IMR-90 (cell line): ENCODE data around the gene SLC38A5. TPM values are rescaled to one million over a fixed set of nuclear protein-coding genes. Genes with fewer than 3 reads are reported as not detected.

ENCODE experiments used
- ATAC-seq: fragments of 200-7000 bp; cut with Tn5 transposase; 2 replicates; pipeline ENCODE4 v1.9.1; 2020; ENCODE audit warnings: low read depth, mild to moderate bottlenecking, moderate library complexity
- BruUV-seq: library from RNA; stranded (reverse); fragments of 400-500 nt; replicated peaks from 2 replicates; lab custom pipeline; 2021; lab: Mats Ljungman, UMichigan
- CTCF ChIA-PET: fragments of 300-600 bp; formaldehyde crosslinking; extraction: SDS; loops from one replicate; lab custom pipeline; 2021; ENCODE audit warnings: antibody characterized with exemption; lab: Yijun Ruan, JAX
- POLR2A ChIA-PET: fragments of 300-600 bp; sonication (Branson Sonifier 250); formaldehyde crosslinking; loops from one replicate; lab custom pipeline; 2022; ENCODE audit warnings: antibody characterized with exemption; ENCODE audit not compliant: unreplicated experiment; lab: Charles Lee
- DNase-seq: peaks from one replicate; pipeline ENCODE4 v3.0.0; 2013
- H2AFZ ChIP-seq: replicated peaks from 2 replicates; pipeline ENCODE3; 2013; ENCODE audit warnings: low read length, mild to moderate bottlenecking; ENCODE audit not compliant: poor library complexity
- H2AK5ac ChIP-seq: 2 replicates; pipeline ENCODE4 v1.6.1; 2013; ENCODE audit warnings: low read depth, low read length, inconsistent platforms
- H2AK9ac ChIP-seq: replicated peaks from 2 replicates; pipeline ENCODE3; 2013; ENCODE audit warnings: mild to moderate bottlenecking, low read depth, low read length, moderate library complexity; ENCODE audit not compliant: poor library complexity
- H2BK120ac ChIP-seq: 2 replicates; pipeline ENCODE4 v1.6.1; 2013; ENCODE audit warnings: low read depth, low read length, inconsistent platforms
- H2BK15ac ChIP-seq: 3 replicates; pipeline ENCODE4 v1.6.1; 2013; ENCODE audit warnings: low read depth, low read length, inconsistent platforms
- H2BK20ac ChIP-seq: 2 replicates; pipeline ENCODE4 v1.6.1; 2013; ENCODE audit warnings: low read depth, mild to moderate bottlenecking, inconsistent platforms, low read length, moderate library complexity
- H2BK5ac ChIP-seq: 2 replicates; pipeline ENCODE4 v1.6.1; 2013; ENCODE audit warnings: mild to moderate bottlenecking, low read depth, low read length, inconsistent platforms; ENCODE audit not compliant: poor library complexity, severe bottlenecking
- H3K14ac ChIP-seq: replicated peaks from 2 replicates; pipeline ENCODE4 v1.6.1; 2013; ENCODE audit warnings: low read depth, low read length, inconsistent platforms
- H3K18ac ChIP-seq: 2 replicates; pipeline ENCODE4 v1.6.1; 2013; ENCODE audit warnings: low read depth, low read length, control low read depth
- H3K23ac ChIP-seq: 2 replicates; pipeline ENCODE4 v1.6.1; 2013; ENCODE audit warnings: low read depth, low read length, inconsistent platforms
- H3K27ac ChIP-seq: 2 replicates; pipeline ENCODE4 v1.5.1; 2013; ENCODE audit warnings: mild to moderate bottlenecking, control low read depth, low read length; ENCODE audit not compliant: insufficient read depth
- H3K27me3 ChIP-seq: 2 replicates; pipeline ENCODE4 v1.6.1; 2013; ENCODE audit warnings: low read length; ENCODE audit not compliant: control insufficient read depth, insufficient read depth
- H3K36me3 ChIP-seq: 2 replicates; pipeline ENCODE4 v1.6.1; 2013; ENCODE audit warnings: low read length, mixed read lengths; ENCODE audit not compliant: control insufficient read depth, insufficient read depth
- H3K4ac ChIP-seq: 2 replicates; pipeline ENCODE4 v1.6.1; 2013; ENCODE audit warnings: low read depth, low read length, inconsistent platforms
- H3K4me1 ChIP-seq: 2 replicates; pipeline ENCODE4 v1.6.1; 2013; ENCODE audit warnings: low read length, mixed read lengths; ENCODE audit not compliant: control insufficient read depth, insufficient read depth
- H3K4me2 ChIP-seq: 2 replicates; pipeline ENCODE4 v1.6.1; 2013; ENCODE audit warnings: low read depth, mild to moderate bottlenecking, control low read depth, low read length, moderate library complexity
- H3K4me3 ChIP-seq: 2 replicates; pipeline ENCODE4 v1.5.1; 2013; ENCODE audit warnings: low read depth, mild to moderate bottlenecking, control low read depth, low read length, moderate library complexity; ENCODE audit not compliant: insufficient read depth
- H3K56ac ChIP-seq: 2 replicates; pipeline ENCODE4 v1.6.1; 2013; ENCODE audit warnings: low read length, inconsistent platforms; ENCODE audit not compliant: insufficient read depth; ENCODE audit errors: extremely low read depth
- H3K79me1 ChIP-seq, 2 experiments: 2 replicates each; pipeline ENCODE4 v1.6.1; 2013; ENCODE audit warnings: low read length in 2 of 2, inconsistent platforms in 1 of 2, low read depth in 1 of 2
- H3K9ac ChIP-seq: 2 replicates; pipeline ENCODE4 v1.6.1; 2013; ENCODE audit warnings: low read depth, low read length, control low read depth
- H3K9me1 ChIP-seq: 2 replicates; pipeline ENCODE4 v1.6.1; 2013; ENCODE audit warnings: low read length, inconsistent platforms; ENCODE audit not compliant: insufficient read depth
- H3K9me3 ChIP-seq: 2 replicates; pipeline ENCODE4 v1.6.1; 2013; ENCODE audit warnings: low read length; ENCODE audit not compliant: control insufficient read depth, insufficient read depth
- H4K20me1 ChIP-seq: 2 replicates; pipeline ENCODE4 v1.6.1; 2013; ENCODE audit warnings: low read length, inconsistent platforms; ENCODE audit not compliant: insufficient read depth
- H4K5ac ChIP-seq: 2 replicates; pipeline ENCODE4 v1.6.1; 2013; ENCODE audit warnings: mild to moderate bottlenecking, low read depth, low read length, control low read depth
- H4K8ac ChIP-seq, 2 experiments: 2 replicates each; pipeline ENCODE4 v1.6.1; 2013; ENCODE audit warnings: low read depth in 2 of 2, low read length in 2 of 2, control low read depth in 1 of 2, inconsistent platforms in 1 of 2
- H4K91ac ChIP-seq: 2 replicates; pipeline ENCODE4 v1.6.1; 2013; ENCODE audit warnings: low read depth, low read length, inconsistent platforms; ENCODE audit not compliant: insufficient read depth
- CEBPB ChIP-seq: IDR thresholded peaks from 2 replicates; pipeline ENCODE4 v1.6.1; 2012; ENCODE audit warnings: low read depth, low read length, improper control_type of control experiment
- CHD1 ChIP-seq: IDR thresholded peaks from 2 replicates; pipeline ENCODE4 v1.6.1; 2012; ENCODE audit warnings: low read depth, low read length, improper control_type of control experiment
- CTCF ChIP-seq: conservative IDR thresholded peaks from 2 replicates; pipeline ENCODE4 v1.5.1; 2012; ENCODE audit warnings: mild to moderate bottlenecking, low read depth, low read length, improper control_type of control experiment
- MAZ ChIP-seq: IDR thresholded peaks from 2 replicates; pipeline ENCODE4 v1.6.1; 2012; ENCODE audit warnings: low read depth, mild to moderate bottlenecking, low read length, improper control_type of control experiment, moderate library complexity, borderline replicate concordance
- RFX5 ChIP-seq: IDR thresholded peaks from 2 replicates; pipeline ENCODE4 v1.8.0; 2012; ENCODE audit warnings: low read depth, mild to moderate bottlenecking, low read length, moderate library complexity
- SMC3 ChIP-seq: fragments of 150-350 bp; IDR thresholded peaks from 2 replicates; pipeline ENCODE4 v1.6.1; 2016; ENCODE audit warnings: low read depth, mild to moderate bottlenecking, antibody characterized with exemption, low read length, moderate library complexity
- WGBS, 2 experiments: methylation state at CpG; one replicate each; pipeline versions ENCODE4 v1.1.5 to v1.1.7; 2013; ENCODE audit warnings: missing lambda C conversion rate in 2 of 2; ENCODE audit not compliant: insufficient read length in 1 of 2; ENCODE audit errors: extremely low coverage in 2 of 2; 5-methylcytosine and 5-hydroxymethylcytosine counted together
- dilution Hi-C: fragments of 300-500 bp; cut with HindIII; formaldehyde crosslinking; loops from one replicate; pipeline ENCODE4 v1.14.3; 2018; ENCODE audit warnings: low sequenced_read_pairs; ENCODE audit not compliant: unreplicated experiment
- in situ Hi-C: fragments of 300-500 bp; cut with MboI; formaldehyde crosslinking; loops from 3 replicates; pipeline ENCODE4 v1.14.3; 2019; ENCODE audit warnings: low sequenced_read_pairs, inconsistent platforms, mixed read lengths
- intact Hi-C: fragments of 100-400 bp; cut with micrococcal nuclease; formaldehyde crosslinking; loops from 2 replicates; pipeline ENCODE4 v1.10.0; 2022
- polyA plus RNA-seq, 3 experiments: library from polyadenylated mRNA; depleted of rRNA; stranded (reverse); fragments of >200 nt; gene quantifications; 2 replicates each; pipeline ENCODE4 v1.2.3, GENCODE V29; 2012; ENCODE audit warnings: low replicate concordance in 1 of 3
- total RNA-seq: library from RNA; depleted of rRNA; stranded (reverse); fragments of >200 nt; gene quantifications from 2 replicates; pipeline ENCODE4 v1.2.3, GENCODE V29; 2012
- TF ChIP-seq, protein P1 (sequence below): fragments of 150-350 bp; IDR thresholded peaks from 2 replicates; pipeline ENCODE4 v1.6.1; 2016; ENCODE audit warnings: low read depth, mild to moderate bottlenecking, low read length, moderate library complexity, borderline replicate concordance

Gene SLC38A5
- total and polyA plus RNA-seq, 2 of the 4 experiments (the other 2 are of a cell fraction): 12.2 to 20.4 TPM

DNA sequence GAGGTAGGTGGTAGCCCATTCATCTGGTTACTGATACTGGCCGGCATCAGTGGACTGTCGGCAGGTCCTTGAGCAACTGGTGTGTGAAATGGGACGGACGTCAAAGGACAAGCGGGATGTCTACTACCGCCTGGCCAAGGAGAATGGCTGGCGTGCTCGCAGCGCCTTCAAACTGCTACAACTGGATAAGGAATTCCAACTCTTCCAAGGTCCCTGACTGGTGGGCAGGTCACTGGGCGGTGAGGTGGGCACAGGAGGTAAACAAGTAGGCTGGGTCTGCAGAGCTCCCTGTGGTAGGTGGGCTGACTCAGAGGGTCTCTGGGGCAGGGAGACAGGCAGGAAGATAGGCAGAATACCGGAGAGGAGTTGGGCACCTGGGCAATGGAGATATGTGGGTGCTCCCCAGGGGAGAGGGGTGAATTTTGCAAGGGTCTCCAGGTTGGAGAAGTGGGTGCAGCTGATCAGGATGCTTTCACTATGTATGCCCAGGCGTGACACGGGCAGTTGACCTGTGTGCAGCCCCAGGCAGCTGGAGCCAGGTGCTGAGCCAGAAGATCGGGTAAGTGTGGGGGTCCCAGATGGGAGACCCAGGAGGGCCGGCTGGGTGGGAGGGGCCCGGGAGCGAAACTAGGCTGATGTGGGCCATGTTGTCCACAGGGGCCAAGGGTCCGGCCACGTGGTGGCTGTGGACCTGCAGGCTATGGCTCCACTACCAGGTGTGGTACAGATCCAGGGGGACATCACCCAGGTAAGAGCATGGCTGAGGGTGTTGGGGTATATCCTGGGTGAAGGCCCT, 8.1 kb upstream of the SLC38A5 start:
- in situ Hi-C loops: no loop called here
- H2BK20ac ChIP-seq: no peak overlapping the region
- TF ChIP-seq RFX5 (no peak), MAZ (no peak), SMC3 (no peak), CEBPB (no peak), CHD1 (no peak), CTCF (no peak)
- TF ChIP-seq, protein P1, sequence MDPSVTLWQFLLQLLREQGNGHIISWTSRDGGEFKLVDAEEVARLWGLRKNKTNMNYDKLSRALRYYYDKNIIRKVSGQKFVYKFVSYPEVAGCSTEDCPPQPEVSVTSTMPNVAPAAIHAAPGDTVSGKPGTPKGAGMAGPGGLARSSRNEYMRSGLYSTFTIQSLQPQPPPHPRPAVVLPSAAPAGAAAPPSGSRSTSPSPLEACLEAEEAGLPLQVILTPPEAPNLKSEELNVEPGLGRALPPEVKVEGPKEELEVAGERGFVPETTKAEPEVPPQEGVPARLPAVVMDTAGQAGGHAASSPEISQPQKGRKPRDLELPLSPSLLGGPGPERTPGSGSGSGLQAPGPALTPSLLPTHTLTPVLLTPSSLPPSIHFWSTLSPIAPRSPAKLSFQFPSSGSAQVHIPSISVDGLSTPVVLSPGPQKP: no peak
- peaks cover 10% of the 10 kb centered on the region; the same call in 1 of the 2 replicates for H3K36me3 ChIP-seq
- H3K9me1 ChIP-seq: peaks cover 7% of the 10 kb centered on the region
- H2AK5ac ChIP-seq: no peak overlapping the region
- ATAC-seq: no peak
- H2BK5ac ChIP-seq: no peak overlapping the region
- H4K8ac ChIP-seq: no peak overlapping the region
- no peak overlapping the region for H2BK15ac ChIP-seq
- no peak overlapping the region for H4K91ac ChIP-seq
- H3K27ac ChIP-seq: no peak overlapping the region
- H3K9me3 ChIP-seq: no peaks in the 10 kb centered on the region
- H3K9ac ChIP-seq: no peak overlapping the region
- no peak overlapping the region for H3K4me3 ChIP-seq
- ChIA-PET CTCF (no interaction called here), POLR2A (no interaction called here)
- no peak overlapping the region for H2AFZ ChIP-seq
- H3K4me2 ChIP-seq: no peak overlapping the region
- H3K4me1 ChIP-seq: no peaks in the 10 kb centered on the region
- H4K20me1 ChIP-seq: no peaks in the 10 kb centered on the region; the same call in 1 of the 2 replicates
- no peak overlapping the region for H3K18ac ChIP-seq
- dilution Hi-C loops: no loop called here
- no peak overlapping the region for H2BK120ac ChIP-seq
- no peak overlapping the region for H3K14ac ChIP-seq
- H3K4ac ChIP-seq: no peak overlapping the region
- peaks cover 0 to 23% of the 10 kb centered on the region in 2 experiments; a peak in 2 of 4 replicates for H3K79me1 ChIP-seq
- intact Hi-C loops: no loop called here
- H3K23ac ChIP-seq: no peak overlapping the region
- no peak overlapping the region for H3K56ac ChIP-seq
- H4K5ac ChIP-seq: no peak overlapping the region
- no TSS peak for BruUV-seq
- no peak for DNase-seq
- WGBS, 2 experiments: 77% methylated on average over 8 of the region's 19 CpGs; no CpG with 5 or more reads in 1 of the 2 experiments
- H2AK9ac ChIP-seq: peak overlapping the region; percentile 6
- no peaks in the 10 kb centered on the region for H3K27me3 ChIP-seq
